Measurements from ENCODE around the gene JCAD.
A peak's percentile ranks its signal among the peaks of the same experiment; 100 is the strongest.

Gene JCAD

GRCh38 chr10:30073045-30073766, 13.8 kb upstream of the JCAD start:
- no peak for DNase-seq (ENCODE audit: low read depth)

GRCh38 chr10:30072068-30072467, 12.7 kb upstream of the JCAD start:
- DNase-seq (ENCODE audit: low read depth) = no peak

- DNase-seq (ENCODE audit: low read depth) = no peak
Measured at GRCh38 chr10:30070001-30070685, 10.8 kb upstream of the JCAD start.

GRCh38 chr10:30068492-30069223, 9.3 kb upstream of the JCAD start:
- no peak for DNase-seq (ENCODE audit: low read depth)

GRCh38 chr10:30063099-30063498, 3.7 kb upstream of the JCAD start:
- DNase-seq (ENCODE audit: low read depth) = peak; percentile 16

GRCh38 chr10:30062582-30062981, 3.2 kb upstream of the JCAD start:
- no peak for DNase-seq (ENCODE audit: low read depth)

- peak; percentile 55 for DNase-seq (ENCODE audit: low read depth)
Measured at GRCh38 chr10:30062090-30062489, 2.7 kb upstream of the JCAD start.

GRCh38 chr10:30058570-30059132, 735 bp downstream of the JCAD start:
- no peak for DNase-seq (ENCODE audit: low read depth)

GRCh38 chr10:30057894-30058556, 1.4 kb downstream of the JCAD start:
- no peak for DNase-seq (ENCODE audit: low read depth)

GRCh38 chr10:30057421-30057841, 2.0 kb downstream of the JCAD start:
- peak; percentile 19 for DNase-seq (ENCODE audit: low read depth)

GRCh38 chr10:30056767-30057355, 2.5 kb downstream of the JCAD start:
- DNase-seq (ENCODE audit: low read depth) = no peak

GRCh38 chr10:30056281-30056680, 3.1 kb downstream of the JCAD start:
- DNase-seq (ENCODE audit: low read depth) = no peak

GRCh38 chr10:30055226-30055662, 4.1 kb downstream of the JCAD start:
- peak; percentile 6 for DNase-seq (ENCODE audit: low read depth)

- DNase-seq (ENCODE audit: low read depth) = peak; percentile 50
Measured at GRCh38 chr10:30052062-30052461, 7.3 kb downstream of the JCAD start.

GRCh38 chr10:30051220-30051619, 8.2 kb downstream of the JCAD start:
- DNase-seq (ENCODE audit: low read depth) = no peak

- no peak for DNase-seq (ENCODE audit: low read depth)
Measured at GRCh38 chr10:30050411-30050810, 9.0 kb downstream of the JCAD start.

- DNase-seq (ENCODE audit: low read depth) = no peak
Measured at GRCh38 chr10:30048768-30049517, 10.4 kb downstream of the JCAD start.

- no peak for DNase-seq (ENCODE audit: low read depth)
Measured at GRCh38 chr10:30047924-30048531, 11.4 kb downstream of the JCAD start.

GRCh38 chr10:30047430-30047829, 12.0 kb downstream of the JCAD start:
- DNase-seq (ENCODE audit: low read depth) = no peak

GRCh38 chr10:30046476-30046875, 12.9 kb downstream of the JCAD start:
- DNase-seq (ENCODE audit: low read depth) = no peak

Measured in ELR (cell line).